Natural killer cell treated with Interleukin-12 subunit alpha and Interleukin-12 subunit beta and Interleukin-15 and Interleukin-18, amount 100 ng/mL, for 72 hours (primary cell): ENCODE measurements around the gene PSPC1. TPM values are rescaled to one million over a fixed set of nuclear protein-coding genes. Genes with fewer than 3 reads are reported as not detected.
"Not testable (repeated sequence)": the region's sequence is repeated elsewhere in the genome, so short reads cannot be mapped to it uniquely, and the experiment has no call there.

Experiments
- ATAC-seq, 2 donors: fragments of 150-1000 bp; cut with Tn5 transposase in 1 of 2; sonication (Bioruptor Pico), chemical (Tn5 transposase) in 1 of 2; 2 replicates each; pipeline ENCODE4 v1.10.0; 2021
- DNase-seq: peaks from one replicate; pipeline ENCODE4 v3.0.0; 2022; ENCODE audit warnings: low spot score
- H3K27ac Mint-ChIP-seq, 2 donors: 1 replicate in 1 of 2; 2 replicates in 1 of 2; pipeline ENCODE4 v1.8.0; 2022; ENCODE audit warnings: mixed read lengths in 2 of 2, mild to moderate bottlenecking in 1 of 2, moderate library complexity in 1 of 2
- H3K27me3 Mint-ChIP-seq, 2 donors: 1 replicate in 1 of 2; 2 replicates in 1 of 2; pipeline ENCODE4 v1.8.0; 2022; ENCODE audit warnings: mixed read lengths in 2 of 2
- H3K36me3 Mint-ChIP-seq: one replicate; pipeline ENCODE4 v1.8.0; 2022; ENCODE audit warnings: mixed read lengths
- H3K4me1 Mint-ChIP-seq, 2 donors: 1 replicate in 1 of 2; 2 replicates in 1 of 2; pipeline ENCODE4 v1.8.0; 2022; ENCODE audit warnings: low read depth in 2 of 2, mixed read lengths in 2 of 2, mild to moderate bottlenecking in 1 of 2
- H3K4me3 Mint-ChIP-seq: one replicate; pipeline ENCODE4 v1.8.0; 2022; ENCODE audit warnings: mixed read lengths
- H3K9me3 Mint-ChIP-seq: 2 replicates; pipeline ENCODE4 v1.8.0; 2022; ENCODE audit warnings: mixed read lengths
- total RNA-seq, 2 donors: library from RNA; stranded (reverse); gene quantifications; one replicate each; pipeline ENCODE4 v1.2.3, GENCODE V29; 2022

The PSPC1 gene
- total RNA-seq, 2 donors from 2014 or later: 84.5 to 128 TPM

GRCh38 chr13:19720039-19720438 is 62.7 kb downstream of the PSPC1 start:
- Mint-ChIP-seq H3K9me3 (no peaks in the 10 kb centered on the region), H3K27me3 (no peaks in the 10 kb centered on the region), H3K27ac (no peak overlapping the region), H3K36me3 (no peaks in the 10 kb centered on the region), H3K4me3 (no peak overlapping the region), H3K4me1 (peaks cover 0 to 3% of the 10 kb centered on the region in 2 donors)
- DNase-seq (no peak), ATAC-seq (no peak)

GRCh38 chr13:19713186-19713965 is 69.4 kb downstream of the PSPC1 start:
- Mint-ChIP-seq H3K4me1 (peaks cover 4 to 16% of the 10 kb centered on the region in 2 donors), H3K27me3 (no peaks in the 10 kb centered on the region), H3K36me3 (no peaks in the 10 kb centered on the region), H3K4me3 (peak overlapping the region; percentile 35), H3K27ac (peak overlapping the region; percentile 70 to 71), H3K9me3 (no peaks in the 10 kb centered on the region)
- DNase-seq (no peak), ATAC-seq (peak; percentile 88 to 99)

GRCh38 chr13:19709782-19710181 is 73.0 kb downstream of the PSPC1 start:
- H3K36me3 Mint-ChIP-seq, H3K27me3 Mint-ChIP-seq, ATAC-seq, H3K9me3 Mint-ChIP-seq, DNase-seq, H3K4me3 Mint-ChIP-seq, H3K27ac Mint-ChIP-seq: not testable (repeated sequence)
- H3K4me1 Mint-ChIP-seq: peaks cover 4 to 14% of the 10 kb centered on the region in 2 donors

GRCh38 chr13:19709039-19709438 is 73.7 kb downstream of the PSPC1 start:
- H3K27ac Mint-ChIP-seq, ATAC-seq, H3K4me1 Mint-ChIP-seq, H3K4me3 Mint-ChIP-seq, H3K36me3 Mint-ChIP-seq, H3K27me3 Mint-ChIP-seq, H3K9me3 Mint-ChIP-seq, DNase-seq: not testable (repeated sequence)

- not testable (repeated sequence) for DNase-seq, ATAC-seq, H3K27me3 Mint-ChIP-seq, H3K4me3 Mint-ChIP-seq, H3K4me1 Mint-ChIP-seq, H3K27ac Mint-ChIP-seq, H3K9me3 Mint-ChIP-seq, H3K36me3 Mint-ChIP-seq
Measured at GRCh38 chr13:19704256-19704655, 78.5 kb downstream of the PSPC1 start.

- not testable (repeated sequence) for H3K36me3 Mint-ChIP-seq, H3K27me3 Mint-ChIP-seq, H3K4me1 Mint-ChIP-seq, H3K9me3 Mint-ChIP-seq, ATAC-seq, H3K4me3 Mint-ChIP-seq, DNase-seq, H3K27ac Mint-ChIP-seq
Measured at GRCh38 chr13:19701619-19702018, 81.1 kb downstream of the PSPC1 start.

GRCh38 chr13:19700963-19701362 is 81.8 kb downstream of the PSPC1 start:
- not testable (repeated sequence) for H3K36me3 Mint-ChIP-seq, ATAC-seq, H3K27ac Mint-ChIP-seq, DNase-seq, H3K4me1 Mint-ChIP-seq, H3K4me3 Mint-ChIP-seq, H3K27me3 Mint-ChIP-seq, H3K9me3 Mint-ChIP-seq

- no peaks in the 10 kb centered on the region for H3K27me3 Mint-ChIP-seq
- H3K9me3 Mint-ChIP-seq: no peaks in the 10 kb centered on the region
- DNase-seq (no peak), ATAC-seq (no peak)
- H3K4me3 Mint-ChIP-seq: no peak overlapping the region
- H3K27ac Mint-ChIP-seq: no peak overlapping the region
- peaks cover 8% of the 10 kb centered on the region for H3K36me3 Mint-ChIP-seq
- H3K4me1 Mint-ChIP-seq: peaks cover 18 to 27% of the 10 kb centered on the region in 2 donors
Measured at GRCh38 chr13:19695829-19696228, 86.9 kb downstream of the PSPC1 start.

- Mint-ChIP-seq H3K4me1 (peaks cover 18 to 27% of the 10 kb centered on the region in 2 donors), H3K27me3 (no peaks in the 10 kb centered on the region), H3K4me3 (no peak overlapping the region), H3K9me3 (no peaks in the 10 kb centered on the region), H3K36me3 (peaks cover 8% of the 10 kb centered on the region), H3K27ac (peak overlapping the region in 1 of 2 donors; percentile 27)
- no peak for DNase-seq
- ATAC-seq: no peak
Measured at GRCh38 chr13:19695428-19695827, 87.3 kb downstream of the PSPC1 start.

- H3K9me3 Mint-ChIP-seq, ATAC-seq: not testable (repeated sequence)
- peaks cover 15 to 22% of the 10 kb centered on the region in 2 donors for H3K4me1 Mint-ChIP-seq
Measured at GRCh38 chr13:19691447-19691846, 91.3 kb downstream of the PSPC1 start.

GRCh38 chr13:19685437-19685836 is 97.3 kb downstream of the PSPC1 start:
- peaks cover 11 to 12% of the 10 kb centered on the region in 2 donors for H3K4me1 Mint-ChIP-seq
- no peaks in the 10 kb centered on the region for H3K9me3 Mint-ChIP-seq
- no peak overlapping the region for H3K4me3 Mint-ChIP-seq
- ATAC-seq: no peak
- no peaks in the 10 kb centered on the region for H3K27me3 Mint-ChIP-seq
- no peak for DNase-seq
- H3K36me3 Mint-ChIP-seq: peaks cover 4% of the 10 kb centered on the region
- no peak overlapping the region for H3K27ac Mint-ChIP-seq

More at GRCh38 chr13:19691447-19691846, 91.3 kb downstream of the PSPC1 start:
- not testable (repeated sequence) for DNase-seq, H3K27me3 Mint-ChIP-seq, H3K36me3 Mint-ChIP-seq, H3K27ac Mint-ChIP-seq, H3K4me3 Mint-ChIP-seq

- Mint-ChIP-seq H3K4me1 (peaks cover 11 to 12% of the 10 kb centered on the region in 2 donors), H3K27me3 (no peaks in the 10 kb centered on the region), H3K36me3 (peaks cover 4% of the 10 kb centered on the region), H3K27ac (no peak overlapping the region), H3K9me3 (no peaks in the 10 kb centered on the region), H3K4me3 (no peak overlapping the region)
- ATAC-seq: no peak
- no peak for DNase-seq
Measured at GRCh38 chr13:19685034-19685433, 97.7 kb downstream of the PSPC1 start.

- DNase-seq (no peak), ATAC-seq (peak in 1 of 2 donors; percentile 48)
- Mint-ChIP-seq H3K4me3 (no peak overlapping the region), H3K4me1 (peaks cover 12 to 15% of the 10 kb centered on the region in 2 donors), H3K9me3 (no peaks in the 10 kb centered on the region), H3K27me3 (no peaks in the 10 kb centered on the region), H3K36me3 (peaks cover 4% of the 10 kb centered on the region), H3K27ac (no peak overlapping the region)
Measured at GRCh38 chr13:19681517-19681916, 101.2 kb downstream of the PSPC1 start.

GRCh38 chr13:19680751-19681150 is 102.0 kb downstream of the PSPC1 start:
- Mint-ChIP-seq H3K4me3 (no peak overlapping the region), H3K27ac (no peak overlapping the region)
- ATAC-seq: no peak

More at GRCh38 chr13:19680751-19681150, 102.0 kb downstream of the PSPC1 start:
- Mint-ChIP-seq H3K4me1 (peaks cover 12 to 14% of the 10 kb centered on the region in 2 donors), H3K9me3 (no peaks in the 10 kb centered on the region), H3K36me3 (peaks cover 7% of the 10 kb centered on the region), H3K27me3 (no peaks in the 10 kb centered on the region)
- no peak for DNase-seq
